DND-41 (cell line): Measurements from ENCODE around the gene EML1.
"Not testable (repeated sequence)": the region's sequence is repeated elsewhere in the genome, so short reads cannot be mapped to it uniquely, and the experiment has no call there.

Experiments used
- ATAC-seq: fragments of 200-7000 bp; cut with Tn5 transposase; 3 replicates; pipeline ENCODE4 v1.9.1; 2021; ENCODE audit warnings: low read depth; ENCODE audit not compliant: insufficient read depth
- DNase-seq: peaks from one replicate; pipeline ENCODE4 v3.0.0-alpha.2; 2020
- H2AFZ ChIP-seq: 2 replicates; pipeline ENCODE4 v1.6.0; 2012; ENCODE audit warnings: low read depth, low read length
- H3K27ac ChIP-seq: 2 replicates; pipeline ENCODE4 v1.5.1; 2012; ENCODE audit warnings: low read length, inconsistent platforms
- H3K27me3 ChIP-seq: fragments of 200-600 bp; sonication (generic); 2 replicates; pipeline ENCODE4 v1.6.0; 2012; ENCODE audit warnings: low read length, mild to moderate bottlenecking, inconsistent platforms; ENCODE audit not compliant: insufficient read depth, poor library complexity
- H3K36me3 ChIP-seq: 2 replicates; pipeline ENCODE4 v1.5.1; 2012; ENCODE audit warnings: low read length, inconsistent platforms; ENCODE audit not compliant: insufficient read depth
- H3K4me1 ChIP-seq: 2 replicates; pipeline ENCODE4 v1.5.1; 2012; ENCODE audit warnings: mild to moderate bottlenecking, low read length; ENCODE audit not compliant: insufficient read depth
- H3K4me2 ChIP-seq: 2 replicates; pipeline ENCODE4 v1.6.0; 2012; ENCODE audit warnings: mild to moderate bottlenecking, moderate library complexity, low read length, inconsistent platforms; ENCODE audit not compliant: insufficient read depth
- H3K4me3 ChIP-seq, 2 experiments: fragments of 200-600 bp in 1 of 2; shearing (Covaris generic) in 1 of 2; 2 replicates each; pipeline ENCODE4 v1.5.1; 2012 to 2016; ENCODE audit warnings: inconsistent platforms in 2 of 2, low read length in 2 of 2, mild to moderate bottlenecking in 2 of 2, low read depth in 1 of 2, moderate library complexity in 1 of 2
- H3K79me2 ChIP-seq: 2 replicates; pipeline ENCODE4 v1.6.0; 2012; ENCODE audit warnings: low read length, inconsistent platforms; ENCODE audit not compliant: insufficient read depth
- H3K9ac ChIP-seq: 2 replicates; pipeline ENCODE4 v1.6.0; 2012; ENCODE audit warnings: low read depth, mild to moderate bottlenecking, inconsistent platforms, low read length, moderate library complexity
- H3K9me3 ChIP-seq: 2 replicates; pipeline ENCODE4 v1.5.1; 2012; ENCODE audit warnings: low read length, moderate library complexity, mild to moderate bottlenecking, inconsistent platforms; ENCODE audit not compliant: insufficient read depth, severe bottlenecking
- H4K20me1 ChIP-seq: 2 replicates; pipeline ENCODE4 v1.6.0; 2012; ENCODE audit warnings: low read length; ENCODE audit not compliant: insufficient read depth
- EZH2 ChIP-seq: IDR thresholded peaks from 3 replicates; pipeline ENCODE4 v1.6.1; 2012; ENCODE audit warnings: borderline replicate concordance, low read depth, mild to moderate bottlenecking, moderate library complexity, low read length, inconsistent platforms; ENCODE audit not compliant: severe bottlenecking
- TF ChIP-seq, protein P1 (sequence below): IDR thresholded peaks from 2 replicates; pipeline ENCODE4 v1.5.1; 2012; ENCODE audit warnings: borderline replicate concordance, low read length, moderate library complexity, mild to moderate bottlenecking; ENCODE audit not compliant: poor library complexity, severe bottlenecking; ENCODE audit errors: extremely low read depth

The EML1 gene

DNA sequence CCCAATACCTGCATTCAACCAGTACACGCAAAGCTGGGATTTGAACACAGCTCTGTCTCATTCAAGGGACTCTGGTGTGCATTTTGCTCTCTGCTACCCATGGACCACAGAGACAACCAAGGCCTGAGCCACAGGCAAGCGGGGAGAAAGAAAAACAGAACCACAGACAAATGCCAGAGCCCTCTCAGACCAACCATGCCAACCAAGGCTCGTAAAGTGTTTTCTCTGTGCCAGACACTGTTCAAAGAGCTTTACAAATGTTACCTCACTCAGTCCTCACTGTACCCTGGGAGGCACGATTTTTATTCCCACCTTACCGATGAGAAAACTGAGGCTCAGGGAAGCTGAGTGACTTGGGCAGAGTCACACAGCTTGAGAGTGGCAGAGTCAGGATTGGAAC is 32.4 kb upstream of the EML1 start:
- DNase-seq (no peak), ATAC-seq (no peak)
- no peak overlapping the region for H3K4me2 ChIP-seq
- H3K9ac ChIP-seq: no peak overlapping the region
- no peak overlapping the region for H2AFZ ChIP-seq
- H3K36me3 ChIP-seq: no peaks in the 10 kb centered on the region
- H3K4me1 ChIP-seq: no peaks in the 10 kb centered on the region
- TF ChIP-seq, protein P1, sequence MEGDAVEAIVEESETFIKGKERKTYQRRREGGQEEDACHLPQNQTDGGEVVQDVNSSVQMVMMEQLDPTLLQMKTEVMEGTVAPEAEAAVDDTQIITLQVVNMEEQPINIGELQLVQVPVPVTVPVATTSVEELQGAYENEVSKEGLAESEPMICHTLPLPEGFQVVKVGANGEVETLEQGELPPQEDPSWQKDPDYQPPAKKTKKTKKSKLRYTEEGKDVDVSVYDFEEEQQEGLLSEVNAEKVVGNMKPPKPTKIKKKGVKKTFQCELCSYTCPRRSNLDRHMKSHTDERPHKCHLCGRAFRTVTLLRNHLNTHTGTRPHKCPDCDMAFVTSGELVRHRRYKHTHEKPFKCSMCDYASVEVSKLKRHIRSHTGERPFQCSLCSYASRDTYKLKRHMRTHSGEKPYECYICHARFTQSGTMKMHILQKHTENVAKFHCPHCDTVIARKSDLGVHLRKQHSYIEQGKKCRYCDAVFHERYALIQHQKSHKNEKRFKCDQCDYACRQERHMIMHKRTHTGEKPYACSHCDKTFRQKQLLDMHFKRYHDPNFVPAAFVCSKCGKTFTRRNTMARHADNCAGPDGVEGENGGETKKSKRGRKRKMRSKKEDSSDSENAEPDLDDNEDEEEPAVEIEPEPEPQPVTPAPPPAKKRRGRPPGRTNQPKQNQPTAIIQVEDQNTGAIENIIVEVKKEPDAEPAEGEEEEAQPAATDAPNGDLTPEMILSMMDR: no peak
- TF ChIP-seq EZH2: no peak
- no peaks in the 10 kb centered on the region for H3K79me2 ChIP-seq
- H3K9me3 ChIP-seq: no peaks in the 10 kb centered on the region
- no peak overlapping the region for H3K27ac ChIP-seq
- no peak overlapping the region for H3K4me3 ChIP-seq
- H4K20me1 ChIP-seq: no peaks in the 10 kb centered on the region
- H3K27me3 ChIP-seq: peaks cover 20% of the 10 kb centered on the region

DNA sequence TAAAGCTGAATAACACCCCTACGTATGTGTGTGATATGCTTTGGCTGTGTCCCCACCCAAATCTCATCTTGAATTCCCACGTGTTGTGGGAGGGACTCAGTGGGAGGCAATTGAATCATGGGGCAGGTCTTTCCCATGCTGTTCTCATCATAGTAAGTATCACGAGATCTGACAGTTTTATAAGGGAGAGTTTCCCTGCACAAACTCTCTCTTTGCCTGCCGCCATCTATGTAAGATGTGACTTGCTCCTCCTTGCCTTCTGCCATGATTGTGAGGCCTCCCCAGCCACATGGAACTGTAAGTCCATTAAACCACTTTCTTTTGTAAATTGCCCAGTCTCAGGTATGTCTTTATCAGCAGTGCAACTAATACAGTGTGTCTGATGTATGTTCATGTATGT is 30.3 kb upstream of the EML1 start:
- not testable (repeated sequence) for H3K27ac ChIP-seq, H3K9me3 ChIP-seq, H3K4me3 ChIP-seq, H3K9ac ChIP-seq, H3K4me2 ChIP-seq, H3K4me1 ChIP-seq, DNase-seq, H3K36me3 ChIP-seq, H4K20me1 ChIP-seq, H3K79me2 ChIP-seq, ATAC-seq, H2AFZ ChIP-seq
- peaks cover 20% of the 10 kb centered on the region for H3K27me3 ChIP-seq

DNA sequence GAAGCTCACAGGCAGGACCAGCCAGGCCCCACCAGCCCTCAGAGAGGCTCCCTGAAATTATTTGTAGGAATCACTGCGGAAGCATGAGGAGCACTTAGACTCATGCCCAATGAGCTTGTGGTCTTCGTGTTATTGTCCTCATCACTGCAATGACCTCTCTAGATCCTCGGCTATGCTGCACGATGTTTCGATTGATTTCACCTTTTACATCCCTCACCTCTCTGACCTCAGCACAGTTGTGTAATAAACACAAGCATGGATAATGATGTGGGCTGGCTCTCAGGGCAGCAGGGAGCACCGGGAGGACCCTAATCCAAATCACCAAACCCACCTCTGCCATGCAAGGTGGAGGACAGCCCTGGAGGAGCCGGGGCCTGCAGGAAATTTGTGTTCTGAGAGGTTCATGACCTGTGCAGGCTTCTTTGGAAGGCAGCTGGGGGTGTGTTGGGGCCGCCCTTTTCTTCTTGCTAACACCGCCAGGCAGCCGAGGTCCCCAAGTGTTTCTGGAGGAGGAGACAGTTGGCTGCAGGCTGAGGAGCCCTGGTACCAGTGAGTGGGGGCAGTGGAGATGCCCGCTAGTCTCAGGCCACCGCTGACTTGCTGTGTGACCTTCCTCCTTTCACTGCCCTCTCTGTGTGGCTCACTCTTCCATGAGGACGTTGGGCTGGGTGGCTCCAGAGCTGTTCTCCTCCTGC is 29.5 kb upstream of the EML1 start:
- Histone ChIP-seq H3K36me3 (no peaks in the 10 kb centered on the region), H3K79me2 (no peaks in the 10 kb centered on the region), H4K20me1 (no peaks in the 10 kb centered on the region), H2AFZ (no peak overlapping the region), H3K9me3 (no peaks in the 10 kb centered on the region), H3K4me1 (no peaks in the 10 kb centered on the region), H3K27me3 (peaks cover 23% of the 10 kb centered on the region), H3K4me3 (no peak overlapping the region), H3K4me2 (no peak overlapping the region), H3K27ac (no peak overlapping the region), H3K9ac (no peak overlapping the region)
- TF ChIP-seq EZH2: no peak
- TF ChIP-seq, protein P1: no peak
- DNase-seq (no peak), ATAC-seq (no peak)

DNA sequence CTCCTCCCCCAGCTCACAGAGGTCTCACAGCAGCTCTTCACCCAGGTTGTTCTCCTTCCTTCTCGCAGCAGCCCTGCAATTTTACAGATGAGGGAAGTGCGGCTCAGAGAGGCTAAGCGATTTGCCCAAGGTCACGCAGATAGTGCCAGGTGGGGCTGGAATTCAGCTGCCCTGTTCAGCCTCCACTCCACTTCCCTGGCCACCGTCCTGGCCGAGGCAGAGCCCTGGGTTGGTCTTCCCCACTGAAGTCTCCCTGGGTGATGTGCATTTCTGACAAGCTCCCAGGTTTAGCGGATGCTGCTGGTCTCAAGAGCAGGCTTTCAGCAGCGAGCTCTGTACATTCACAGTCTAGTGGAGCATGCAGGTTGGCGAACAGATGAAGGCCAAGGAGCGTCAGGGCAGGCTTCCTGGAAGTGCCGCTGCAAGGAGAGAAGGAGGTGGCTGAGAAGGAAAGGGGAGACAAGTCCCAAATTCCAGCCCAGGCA is 28.9 kb upstream of the EML1 start:
- H4K20me1 ChIP-seq: no peaks in the 10 kb centered on the region
- H3K79me2 ChIP-seq: no peaks in the 10 kb centered on the region
- H2AFZ ChIP-seq: no peak overlapping the region
- TF ChIP-seq, protein P1: no peak
- TF ChIP-seq EZH2: no peak
- no peak overlapping the region for H3K27ac ChIP-seq
- no peaks in the 10 kb centered on the region for H3K4me1 ChIP-seq
- no peaks in the 10 kb centered on the region for H3K36me3 ChIP-seq
- ATAC-seq (no peak), DNase-seq (no peak)
- no peak overlapping the region for H3K9ac ChIP-seq
- H3K9me3 ChIP-seq: no peaks in the 10 kb centered on the region
- H3K27me3 ChIP-seq: peaks cover 23% of the 10 kb centered on the region
- H3K4me2 ChIP-seq: no peak overlapping the region
- no peak overlapping the region for H3K4me3 ChIP-seq
